GM12878 (cell line): Measurements from ENCODE around the gene ARMC6.

ENCODE experiments used
- CREB1 ChIP-seq: IDR thresholded peaks from 2 replicates; pipeline ENCODE4 v1.6.1; 2012; ENCODE audit warnings: low read depth, mild to moderate bottlenecking, inconsistent platforms
- NFYB ChIP-seq: IDR thresholded peaks from 2 replicates; pipeline ENCODE4 v1.6.1; 2011; ENCODE audit warnings: low read depth, mild to moderate bottlenecking, low read length, improper control_type of control experiment, moderate library complexity; ENCODE audit not compliant: insufficient read depth
- POLR2A ChIP-seq: IDR thresholded peaks from 2 replicates; pipeline ENCODE4 v1.6.1; 2011; ENCODE audit warnings: low read depth, mild to moderate bottlenecking, low read length
- SUZ12 ChIP-seq: fragments of 200-600 bp; sonication (generic); IDR thresholded peaks from one replicate; pipeline ENCODE4 v1.6.1; 2018; ENCODE audit warnings: antibody characterized with exemption, mild to moderate bottlenecking; ENCODE audit not compliant: unreplicated experiment

DNA sequence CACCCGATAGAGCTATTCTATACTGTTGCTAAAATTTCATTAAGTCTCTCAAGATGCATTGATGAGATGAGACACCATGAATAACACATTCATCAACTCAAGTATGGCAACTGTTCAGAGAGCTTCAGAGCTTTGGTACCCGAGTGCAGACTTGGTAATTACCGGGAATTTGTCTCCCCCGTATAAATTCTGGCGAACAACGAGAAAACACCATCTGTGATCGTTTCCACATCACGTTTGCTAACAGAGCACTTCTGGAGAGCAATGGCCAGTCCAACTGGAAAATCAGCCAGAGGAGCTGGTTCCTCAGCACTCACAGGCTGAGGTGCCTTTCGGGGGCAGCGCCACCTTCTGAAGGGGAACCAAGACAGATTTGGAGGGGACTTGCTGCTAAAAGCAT, 40.3 kb upstream of the ARMC6 start:
- TF ChIP-seq NFYB: no peak
- TF ChIP-seq CREB1: no peak
- no peak for TF ChIP-seq POLR2A
- no peak for TF ChIP-seq SUZ12
